A673 (cell line): ENCODE data around the gene PPP1CB. TPM values are rescaled to one million over a fixed set of nuclear protein-coding genes. Genes with fewer than 3 reads are reported as not detected.

ENCODE experiments used
- BruUV-seq: library from RNA; stranded (reverse); fragments of 400-500 nt; replicated peaks from 2 replicates; lab custom pipeline; 2021; lab: Mats Ljungman, UMichigan
- CTCF ChIA-PET: fragments of 300-600 bp; sonication (Branson Sonifier 250); formaldehyde crosslinking; loops from one replicate; lab custom pipeline; 2022; ENCODE audit warnings: antibody characterized with exemption; lab: Charles Lee
- POLR2A ChIA-PET: fragments of 300-600 bp; sonication (Branson Sonifier 250); formaldehyde crosslinking; loops from one replicate; lab custom pipeline; 2022; ENCODE audit warnings: antibody characterized with exemption; ENCODE audit not compliant: low non-redundant PET; lab: Charles Lee
- DNase-seq: peaks from one replicate; pipeline ENCODE4 v3.0.0-alpha.2; 2015; ENCODE audit warnings: low spot score
- H3K27ac ChIP-seq: fragments of 200-600 bp; sonication (generic); 2 replicates; pipeline ENCODE4 v1.5.1; 2016; ENCODE audit warnings: mixed run types, low read depth, mild to moderate bottlenecking, mixed read lengths, antibody characterized with exemption, low read length; ENCODE audit not compliant: poor library complexity, severe bottlenecking
- H3K27me3 ChIP-seq: fragments of 200-600 bp; sonication (generic); replicated peaks from 2 replicates; pipeline ENCODE4 v1.6.1; 2017; ENCODE audit warnings: mixed run types, low read depth, mild to moderate bottlenecking, mixed read lengths, antibody characterized with exemption, low read length; ENCODE audit not compliant: insufficient read depth, poor library complexity
- H3K36me3 ChIP-seq: fragments of 200-600 bp; sonication (generic); 2 replicates; pipeline ENCODE4 v1.6.1; 2016; ENCODE audit warnings: mixed run types, mild to moderate bottlenecking, mixed read lengths, antibody characterized with exemption, low read length; ENCODE audit not compliant: insufficient read depth, poor library complexity, severe bottlenecking
- H3K4me1 ChIP-seq: fragments of 200-600 bp; sonication (generic); 2 replicates; pipeline ENCODE4 v1.6.1; 2017; ENCODE audit warnings: mixed run types, mild to moderate bottlenecking, mixed read lengths, antibody characterized with exemption, low read length; ENCODE audit not compliant: insufficient read depth, poor library complexity, severe bottlenecking
- H3K4me3 ChIP-seq: fragments of 200-600 bp; sonication (generic); 2 replicates; pipeline ENCODE4 v1.5.1; 2016; ENCODE audit warnings: low read depth, mixed run types, mild to moderate bottlenecking, mixed read lengths, low read length; ENCODE audit not compliant: poor library complexity, severe bottlenecking
- H3K9me3 ChIP-seq: fragments of 200-600 bp; sonication (generic); 2 replicates; pipeline ENCODE4 v1.6.1; 2016; ENCODE audit warnings: mixed run types, low read depth, mild to moderate bottlenecking, mixed read lengths, antibody characterized with exemption, low read length; ENCODE audit not compliant: poor library complexity, severe bottlenecking
- CTCF ChIP-seq: fragments of 300-800, 200-600 bp; sonication (generic); conservative IDR thresholded peaks from 2 replicates; pipeline ENCODE4 v1.5.1; 2017; ENCODE audit warnings: low read depth, mild to moderate bottlenecking, antibody characterized with exemption, low read length, moderate library complexity, mixed read lengths
- EZH2 ChIP-seq: fragments of 200-600 bp; sonication (generic); IDR thresholded peaks from 2 replicates; pipeline ENCODE4 v1.6.1; 2017; ENCODE audit warnings: borderline replicate concordance, low read depth, mild to moderate bottlenecking, mixed read lengths, antibody characterized with exemption, low read length; ENCODE audit not compliant: poor library complexity, severe bottlenecking
- intact Hi-C: fragments of 100-400 bp; cut with micrococcal nuclease; formaldehyde crosslinking; loops from one replicate; pipeline ENCODE4 v1.10.0; 2022; ENCODE audit not compliant: unreplicated experiment
- total RNA-seq: library from RNA; stranded (reverse); gene quantifications from 2 replicates; pipeline ENCODE4 v1.2.3, GENCODE V29; 2021

PPP1CB gene
- total RNA-seq, 1 experiment from 2014 or later = 181 TPM

- BruUV-seq = no TSS peak
- no peak for TF ChIP-seq EZH2
- no peak for TF ChIP-seq CTCF
- no peak for DNase-seq
- Histone ChIP-seq H3K27me3 (no peaks in the 10 kb centered on the region), H3K4me3 (no peak overlapping the region), H3K27ac (no peak overlapping the region), H3K36me3 (no peaks in the 10 kb centered on the region), H3K4me1 (peaks cover 7% of the 10 kb centered on the region), H3K9me3 (no peaks in the 10 kb centered on the region)
- ChIA-PET POLR2A (interaction anchor here (0.6 kb wide), 1 partner anchor 25 kb away, joined by 4 read pairs; no protein-coding TSS in a partner anchor), CTCF (no interaction called here)
- intact Hi-C loops = no loop called here
Observed at GRCh38 chr2:28745876-28746275, 5.8 kb upstream of the PPP1CB start.

GRCh38 chr2:28746429-28747111 lies 5.1 kb upstream of the PPP1CB start:
- TF ChIP-seq CTCF (no peak), EZH2 (no peak)
- no peak for DNase-seq
- intact Hi-C loops = no loop called here
- Histone ChIP-seq H3K4me3 (no peak overlapping the region), H3K27me3 (no peaks in the 10 kb centered on the region), H3K36me3 (no peaks in the 10 kb centered on the region), H3K27ac (no peak overlapping the region), H3K4me1 (peaks cover 8% of the 10 kb centered on the region), H3K9me3 (no peaks in the 10 kb centered on the region)
- no TSS peak for BruUV-seq
- ChIA-PET POLR2A (no interaction called here), CTCF (no interaction called here)

- ChIA-PET CTCF (no interaction called here), POLR2A (no interaction called here)
- no peak for TF ChIP-seq EZH2
- TF ChIP-seq CTCF = no peak
- no peaks in the 10 kb centered on the region for H3K36me3 ChIP-seq
- H3K27ac ChIP-seq = no peak overlapping the region
- no peaks in the 10 kb centered on the region for H3K9me3 ChIP-seq
- no peaks in the 10 kb centered on the region for H3K27me3 ChIP-seq
- DNase-seq = no peak
- intact Hi-C loops = no loop called here
- peaks cover 8% of the 10 kb centered on the region for H3K4me1 ChIP-seq
- H3K4me3 ChIP-seq = no peak overlapping the region
- no TSS peak for BruUV-seq
Observed at GRCh38 chr2:28747714-28748113, 3.9 kb upstream of the PPP1CB start.
